ENCODE results near the gene KCNQ4.

KCNQ4 gene

DNA sequence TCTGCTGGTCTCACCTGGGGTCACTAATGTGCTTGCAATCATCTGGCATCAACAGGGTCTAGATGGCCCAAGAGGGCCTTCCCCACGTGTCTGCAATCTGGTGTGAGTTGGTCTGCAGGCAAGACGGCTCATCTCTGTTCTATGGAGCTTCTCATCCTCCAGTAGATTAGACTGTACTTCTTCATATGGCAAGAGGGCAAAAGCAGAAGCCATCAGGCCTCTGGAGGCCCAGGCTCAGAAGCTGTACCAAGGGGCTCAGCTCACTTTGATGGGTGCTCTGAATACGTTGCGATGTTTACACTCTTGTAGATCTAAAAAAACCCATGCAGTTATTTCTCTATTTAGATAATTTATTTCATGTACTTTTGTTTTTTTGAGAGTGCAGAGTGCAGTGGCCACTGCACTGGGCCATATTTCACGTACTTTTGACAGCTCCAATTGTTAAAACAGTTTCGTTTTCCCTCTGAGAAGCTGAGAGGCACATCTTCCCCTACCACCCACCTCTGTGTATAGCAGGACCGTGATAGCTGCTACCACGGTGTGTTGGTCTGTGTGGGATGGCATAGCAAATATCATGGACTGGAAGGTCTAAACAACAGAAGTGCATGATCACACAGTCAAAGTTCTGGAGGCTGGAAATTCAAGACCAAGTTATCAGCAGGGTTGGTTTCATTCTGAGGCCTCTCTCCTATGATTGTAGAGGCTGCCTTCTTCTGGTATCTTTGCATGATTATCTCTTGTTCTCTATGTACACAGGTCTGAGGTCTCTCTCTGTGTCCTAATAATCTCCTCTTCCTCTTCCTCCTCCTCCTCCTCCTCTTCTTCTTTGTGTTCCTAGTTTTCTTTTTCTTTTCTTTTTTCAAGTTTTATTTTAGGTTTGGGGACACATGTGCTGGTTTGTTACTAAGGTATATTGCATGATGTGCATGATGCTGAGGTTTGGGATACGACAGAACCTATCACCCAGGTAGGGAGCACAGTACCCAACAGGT lies 61.6 kb downstream of the KCNQ4 start:
- Histone ChIP-seq H3K4me3 (replicated peaks; ENCODE audit: insufficient read depth, low read length) (no peak overlapping the region), H3K27me3 (ENCODE audit: insufficient read depth, poor library complexity, severe bottlenecking) (no peaks in the 10 kb centered on the region), H3K27ac (replicated peaks) (no peak overlapping the region)
- DNase-seq (ENCODE audit: low read depth in 1 of 2, low spot score in 1 of 2): no peak
- TF ChIP-seq GABPA (IDR thresholded peaks at IDR 0.05; ENCODE audit: low read depth) (no peak), SPI1 (IDR thresholded peaks at IDR 0.05; ENCODE audit: borderline replicate concordance, low read depth) (no peak), POLR2AphosphoS5 (IDR thresholded peaks at IDR 0.05; ENCODE audit: low read depth) (no peak)
- TF ChIP-seq, protein P1, sequence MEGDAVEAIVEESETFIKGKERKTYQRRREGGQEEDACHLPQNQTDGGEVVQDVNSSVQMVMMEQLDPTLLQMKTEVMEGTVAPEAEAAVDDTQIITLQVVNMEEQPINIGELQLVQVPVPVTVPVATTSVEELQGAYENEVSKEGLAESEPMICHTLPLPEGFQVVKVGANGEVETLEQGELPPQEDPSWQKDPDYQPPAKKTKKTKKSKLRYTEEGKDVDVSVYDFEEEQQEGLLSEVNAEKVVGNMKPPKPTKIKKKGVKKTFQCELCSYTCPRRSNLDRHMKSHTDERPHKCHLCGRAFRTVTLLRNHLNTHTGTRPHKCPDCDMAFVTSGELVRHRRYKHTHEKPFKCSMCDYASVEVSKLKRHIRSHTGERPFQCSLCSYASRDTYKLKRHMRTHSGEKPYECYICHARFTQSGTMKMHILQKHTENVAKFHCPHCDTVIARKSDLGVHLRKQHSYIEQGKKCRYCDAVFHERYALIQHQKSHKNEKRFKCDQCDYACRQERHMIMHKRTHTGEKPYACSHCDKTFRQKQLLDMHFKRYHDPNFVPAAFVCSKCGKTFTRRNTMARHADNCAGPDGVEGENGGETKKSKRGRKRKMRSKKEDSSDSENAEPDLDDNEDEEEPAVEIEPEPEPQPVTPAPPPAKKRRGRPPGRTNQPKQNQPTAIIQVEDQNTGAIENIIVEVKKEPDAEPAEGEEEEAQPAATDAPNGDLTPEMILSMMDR (IDR thresholded peaks at IDR 0.05; ENCODE audit: insufficient read depth, low read length): no peak
- TF ChIP-seq, protein P2, sequence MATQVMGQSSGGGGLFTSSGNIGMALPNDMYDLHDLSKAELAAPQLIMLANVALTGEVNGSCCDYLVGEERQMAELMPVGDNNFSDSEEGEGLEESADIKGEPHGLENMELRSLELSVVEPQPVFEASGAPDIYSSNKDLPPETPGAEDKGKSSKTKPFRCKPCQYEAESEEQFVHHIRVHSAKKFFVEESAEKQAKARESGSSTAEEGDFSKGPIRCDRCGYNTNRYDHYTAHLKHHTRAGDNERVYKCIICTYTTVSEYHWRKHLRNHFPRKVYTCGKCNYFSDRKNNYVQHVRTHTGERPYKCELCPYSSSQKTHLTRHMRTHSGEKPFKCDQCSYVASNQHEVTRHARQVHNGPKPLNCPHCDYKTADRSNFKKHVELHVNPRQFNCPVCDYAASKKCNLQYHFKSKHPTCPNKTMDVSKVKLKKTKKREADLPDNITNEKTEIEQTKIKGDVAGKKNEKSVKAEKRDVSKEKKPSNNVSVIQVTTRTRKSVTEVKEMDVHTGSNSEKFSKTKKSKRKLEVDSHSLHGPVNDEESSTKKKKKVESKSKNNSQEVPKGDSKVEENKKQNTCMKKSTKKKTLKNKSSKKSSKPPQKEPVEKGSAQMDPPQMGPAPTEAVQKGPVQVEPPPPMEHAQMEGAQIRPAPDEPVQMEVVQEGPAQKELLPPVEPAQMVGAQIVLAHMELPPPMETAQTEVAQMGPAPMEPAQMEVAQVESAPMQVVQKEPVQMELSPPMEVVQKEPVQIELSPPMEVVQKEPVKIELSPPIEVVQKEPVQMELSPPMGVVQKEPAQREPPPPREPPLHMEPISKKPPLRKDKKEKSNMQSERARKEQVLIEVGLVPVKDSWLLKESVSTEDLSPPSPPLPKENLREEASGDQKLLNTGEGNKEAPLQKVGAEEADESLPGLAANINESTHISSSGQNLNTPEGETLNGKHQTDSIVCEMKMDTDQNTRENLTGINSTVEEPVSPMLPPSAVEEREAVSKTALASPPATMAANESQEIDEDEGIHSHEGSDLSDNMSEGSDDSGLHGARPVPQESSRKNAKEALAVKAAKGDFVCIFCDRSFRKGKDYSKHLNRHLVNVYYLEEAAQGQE (IDR thresholded peaks at IDR 0.05; ENCODE audit: insufficient replicate concordance, low read depth): no peak

DNA sequence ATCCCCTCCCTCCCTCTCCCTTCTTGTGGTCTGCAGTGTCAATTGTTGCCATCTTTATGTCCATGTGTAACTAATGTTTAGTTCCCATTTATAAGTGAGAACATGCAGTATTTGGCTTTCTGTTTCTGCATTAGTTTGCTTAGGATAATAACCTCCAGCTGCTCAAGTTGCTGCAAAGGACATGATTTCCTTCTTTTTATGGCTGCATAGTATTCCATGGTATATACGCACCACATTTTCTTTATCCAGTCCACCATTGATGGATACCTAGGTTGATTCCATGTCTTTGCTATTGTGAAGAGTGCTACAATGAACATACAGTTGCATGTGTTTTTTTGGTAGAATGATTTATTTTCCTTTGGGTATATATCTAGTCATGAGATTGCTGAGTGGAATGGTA lies 62.3 kb downstream of the KCNQ4 start:
- Histone ChIP-seq H3K27me3 (ENCODE audit: insufficient read depth, poor library complexity, severe bottlenecking) (no peaks in the 10 kb centered on the region), H3K4me3 (replicated peaks; ENCODE audit: insufficient read depth, low read length) (no peak overlapping the region), H3K27ac (replicated peaks) (no peak overlapping the region)
- TF ChIP-seq SPI1 (IDR thresholded peaks at IDR 0.05; ENCODE audit: borderline replicate concordance, low read depth) (no peak), POLR2AphosphoS5 (IDR thresholded peaks at IDR 0.05; ENCODE audit: low read depth) (no peak), GABPA (IDR thresholded peaks at IDR 0.05; ENCODE audit: low read depth) (no peak)
- TF ChIP-seq, protein P1 (IDR thresholded peaks at IDR 0.05; ENCODE audit: insufficient read depth, low read length): no peak
- TF ChIP-seq, protein P2 (IDR thresholded peaks at IDR 0.05; ENCODE audit: insufficient replicate concordance, low read depth): no peak
- no peak for DNase-seq (ENCODE audit: low read depth in 1 of 2, low spot score in 1 of 2)

DNA sequence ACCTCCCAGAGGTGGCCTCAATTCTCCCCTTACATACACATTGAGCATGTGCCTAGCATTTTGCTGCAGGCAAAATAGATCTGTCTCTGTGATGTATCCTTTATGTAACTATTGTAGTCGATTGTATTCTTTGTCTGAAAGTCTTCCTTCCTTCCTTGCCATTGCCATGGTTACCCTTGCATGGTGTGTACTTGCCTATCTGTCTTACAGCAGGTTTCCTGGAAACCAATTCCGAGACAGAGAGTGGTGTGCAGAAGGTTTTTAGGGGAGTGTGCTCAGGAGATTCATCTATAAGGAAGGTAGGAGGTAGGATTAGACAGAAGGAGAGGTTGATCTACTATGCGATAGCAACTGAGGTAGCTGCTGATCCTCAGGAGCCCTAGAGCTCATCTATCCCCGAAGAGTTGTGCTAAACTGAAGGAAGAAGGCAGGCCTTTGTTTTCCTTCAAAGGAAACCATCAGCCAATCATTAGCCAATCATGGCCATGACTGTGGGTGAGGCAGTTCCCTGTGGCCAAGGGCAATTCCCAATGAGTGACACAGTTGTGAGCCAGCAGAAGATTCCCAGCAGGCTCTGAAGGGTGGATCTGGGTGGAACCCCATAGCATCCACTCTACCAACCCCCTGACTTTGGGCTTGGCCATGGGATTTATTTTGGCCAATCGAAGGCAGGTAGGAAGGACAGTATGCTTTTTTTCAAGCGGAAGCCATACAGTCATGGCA lies 63.6 kb downstream of the KCNQ4 start:
- Histone ChIP-seq H3K4me3 (replicated peaks; ENCODE audit: insufficient read depth, low read length) (no peak overlapping the region), H3K27ac (replicated peaks) (no peak overlapping the region), H3K27me3 (ENCODE audit: insufficient read depth, poor library complexity, severe bottlenecking) (no peaks in the 10 kb centered on the region)
- no peak for DNase-seq (ENCODE audit: low read depth in 1 of 2, low spot score in 1 of 2)
- TF ChIP-seq, protein P1 (IDR thresholded peaks at IDR 0.05; ENCODE audit: insufficient read depth, low read length): no peak
- TF ChIP-seq GABPA (IDR thresholded peaks at IDR 0.05; ENCODE audit: low read depth): no peak
- no peak for TF ChIP-seq POLR2AphosphoS5 (IDR thresholded peaks at IDR 0.05; ENCODE audit: low read depth)
- TF ChIP-seq, protein P2 (IDR thresholded peaks at IDR 0.05; ENCODE audit: insufficient replicate concordance, low read depth): no peak
- no peak for TF ChIP-seq SPI1 (IDR thresholded peaks at IDR 0.05; ENCODE audit: borderline replicate concordance, low read depth)
